ENCODE measurements around the gene CHST11. TPM values are rescaled to one million over a fixed set of nuclear protein-coding genes. Genes with fewer than 3 reads are reported as not detected.

CHST11 gene
- total RNA-seq: 44.9 and 46.2 TPM in 2 replicates

- H3K4me3 Mint-ChIP-seq: peak within 1 kb of the TSS; percentile 99
Measured at GRCh38 chr12:104456417-104456949, at the start of gene CHST11. CHST11 (plus strand) TSS chr12:104456948.

GRCh38 chr12:104407438-104407837 lies 49.3 kb upstream of the CHST11 start:
- Mint-ChIP-seq H3K36me3 (ENCODE audit: low read depth) (no peaks in the 10 kb centered on the region), H3K4me3 (no peak overlapping the region), H3K4me1 (peaks cover 7% of the 10 kb centered on the region), H3K9me3 (peaks cover 6% of the 10 kb centered on the region), H3K27ac (no peak overlapping the region), H3K27me3 (peaks cover 4% of the 10 kb centered on the region)
- intact Hi-C loops (cut with micrococcal nuclease): no loop called here
- DNase-seq: no peak

More at GRCh38 chr12:104456417-104456949, at the start of gene CHST11:
- Mint-ChIP-seq H3K27ac (peak within 1 kb of the TSS; percentile 97), H3K36me3 (ENCODE audit: low read depth) (peaks cover 6% of the 10 kb centered on the region), H3K27me3 (peaks cover 2% of the 10 kb centered on the region), H3K9me3 (no peaks in the 10 kb centered on the region), H3K4me1 (peaks cover 40% of the 10 kb centered on the region)
- peak; percentile 94 for DNase-seq
- intact Hi-C loops (cut with micrococcal nuclease): loop anchor here (2.0 to 5.0 kb wide), 10 partner anchors 76 to 876 kb away; partner anchors contain the start of genes C12orf75, SLC41A2 and WASHC4

GRCh38 chr12:104407922-104408321 lies 48.8 kb upstream of the CHST11 start:
- intact Hi-C loops (cut with micrococcal nuclease): no loop called here
- Mint-ChIP-seq H3K9me3 (peaks cover 4% of the 10 kb centered on the region), H3K27me3 (peaks cover 4% of the 10 kb centered on the region), H3K4me1 (peaks cover 7% of the 10 kb centered on the region), H3K36me3 (ENCODE audit: low read depth) (no peaks in the 10 kb centered on the region), H3K27ac (no peak overlapping the region), H3K4me3 (no peak overlapping the region)
- DNase-seq: no peak

GRCh38 chr12:104410326-104410725 lies 46.4 kb upstream of the CHST11 start:
- Mint-ChIP-seq H3K36me3 (ENCODE audit: low read depth) (no peaks in the 10 kb centered on the region), H3K4me1 (peaks cover 7% of the 10 kb centered on the region), H3K27me3 (peaks cover 4% of the 10 kb centered on the region), H3K4me3 (no peak overlapping the region), H3K9me3 (peaks cover 4% of the 10 kb centered on the region), H3K27ac (no peak overlapping the region)
- no peak for DNase-seq
- intact Hi-C loops (cut with micrococcal nuclease): no loop called here

GRCh38 chr12:104410786-104411185 lies 46.0 kb upstream of the CHST11 start:
- DNase-seq: no peak
- Mint-ChIP-seq H3K27ac (no peak overlapping the region), H3K27me3 (peaks cover 4% of the 10 kb centered on the region), H3K36me3 (ENCODE audit: low read depth) (no peaks in the 10 kb centered on the region), H3K4me1 (peaks cover 7% of the 10 kb centered on the region), H3K9me3 (peaks cover 4% of the 10 kb centered on the region), H3K4me3 (no peak overlapping the region)
- intact Hi-C loops (cut with micrococcal nuclease): no loop called here

GRCh38 chr12:104411826-104412641 lies 44.7 kb upstream of the CHST11 start:
- no peak overlapping the region for H3K27ac Mint-ChIP-seq
- no peak for DNase-seq
- H3K4me3 Mint-ChIP-seq: no peak overlapping the region
- peaks cover 4% of the 10 kb centered on the region for H3K27me3 Mint-ChIP-seq
- no peaks in the 10 kb centered on the region for H3K36me3 Mint-ChIP-seq (ENCODE audit: low read depth)
- intact Hi-C loops (cut with micrococcal nuclease): no loop called here
- peaks cover 7% of the 10 kb centered on the region for H3K4me1 Mint-ChIP-seq
- H3K9me3 Mint-ChIP-seq: peaks cover 4% of the 10 kb centered on the region

- Mint-ChIP-seq H3K4me3 (no peak overlapping the region), H3K9me3 (no peaks in the 10 kb centered on the region), H3K27ac (no peak overlapping the region), H3K27me3 (peaks cover under 1% of the 10 kb centered on the region), H3K4me1 (peaks cover 7% of the 10 kb centered on the region), H3K36me3 (ENCODE audit: low read depth) (no peaks in the 10 kb centered on the region)
- no peak for DNase-seq
- intact Hi-C loops (cut with micrococcal nuclease): no loop called here
Measured at GRCh38 chr12:104412681-104413080, 44.1 kb upstream of the CHST11 start.

- peaks cover 7% of the 10 kb centered on the region for H3K4me1 Mint-ChIP-seq
- no peak overlapping the region for H3K4me3 Mint-ChIP-seq
- DNase-seq: no peak
- H3K36me3 Mint-ChIP-seq (ENCODE audit: low read depth): no peaks in the 10 kb centered on the region
- intact Hi-C loops (cut with micrococcal nuclease): no loop called here
- no peaks in the 10 kb centered on the region for H3K9me3 Mint-ChIP-seq
- H3K27me3 Mint-ChIP-seq: no peaks in the 10 kb centered on the region
- no peak overlapping the region for H3K27ac Mint-ChIP-seq
Measured at GRCh38 chr12:104413330-104413729, 43.4 kb upstream of the CHST11 start.

GRCh38 chr12:104414581-104415341 lies 42.0 kb upstream of the CHST11 start:
- Mint-ChIP-seq H3K36me3 (ENCODE audit: low read depth) (no peaks in the 10 kb centered on the region), H3K27ac (no peak overlapping the region), H3K4me1 (peaks cover 7% of the 10 kb centered on the region), H3K9me3 (no peaks in the 10 kb centered on the region), H3K4me3 (no peak overlapping the region), H3K27me3 (no peaks in the 10 kb centered on the region)
- DNase-seq: no peak
- intact Hi-C loops (cut with micrococcal nuclease): no loop called here

- Mint-ChIP-seq H3K27ac (no peak overlapping the region), H3K9me3 (no peaks in the 10 kb centered on the region), H3K27me3 (no peaks in the 10 kb centered on the region), H3K4me3 (no peak overlapping the region), H3K36me3 (ENCODE audit: low read depth) (no peaks in the 10 kb centered on the region), H3K4me1 (peaks cover 7% of the 10 kb centered on the region)
- no peak for DNase-seq
- intact Hi-C loops (cut with micrococcal nuclease): no loop called here
Measured at GRCh38 chr12:104415342-104415980, 41.3 kb upstream of the CHST11 start.

GRCh38 chr12:104416136-104416535 lies 40.6 kb upstream of the CHST11 start:
- H3K4me1 Mint-ChIP-seq: peaks cover 11% of the 10 kb centered on the region
- no peak for DNase-seq
- H3K4me3 Mint-ChIP-seq: no peak overlapping the region
- H3K27me3 Mint-ChIP-seq: no peaks in the 10 kb centered on the region
- H3K27ac Mint-ChIP-seq: no peak overlapping the region
- H3K9me3 Mint-ChIP-seq: no peaks in the 10 kb centered on the region
- no peaks in the 10 kb centered on the region for H3K36me3 Mint-ChIP-seq (ENCODE audit: low read depth)
- intact Hi-C loops (cut with micrococcal nuclease): no loop called here

- Mint-ChIP-seq H3K4me1 (peaks cover 13% of the 10 kb centered on the region), H3K27ac (no peak overlapping the region), H3K9me3 (no peaks in the 10 kb centered on the region), H3K4me3 (no peak overlapping the region), H3K36me3 (ENCODE audit: low read depth) (no peaks in the 10 kb centered on the region), H3K27me3 (no peaks in the 10 kb centered on the region)
- DNase-seq: no peak
- intact Hi-C loops (cut with micrococcal nuclease): no loop called here
Measured at GRCh38 chr12:104416585-104416984, 40.2 kb upstream of the CHST11 start.

GRCh38 chr12:104419717-104420116 lies 37.0 kb upstream of the CHST11 start:
- Mint-ChIP-seq H3K27me3 (no peaks in the 10 kb centered on the region), H3K36me3 (ENCODE audit: low read depth) (no peaks in the 10 kb centered on the region), H3K4me1 (peaks cover 6% of the 10 kb centered on the region), H3K4me3 (no peak overlapping the region), H3K27ac (no peak overlapping the region), H3K9me3 (no peaks in the 10 kb centered on the region)
- intact Hi-C loops (cut with micrococcal nuclease): no loop called here
- DNase-seq: no peak
